Measurements from ENCODE around the gene USP6.
"Not testable (repeated sequence)": the region's sequence is repeated elsewhere in the genome, so short reads cannot be mapped to it uniquely, and the experiment has no call there.

Gene USP6

GRCh38 chr17:5122586-5123342 lies 6.9 kb downstream of the USP6 start:
- peak; percentile 7 for DNase-seq

GRCh38 chr17:5123343-5124124 lies 7.7 kb downstream of the USP6 start:
- no peak for DNase-seq

- DNase-seq = not testable (repeated sequence)
These were observed 8.4 kb downstream of the USP6 start for GRCh38 chr17:5124125-5124760.

GRCh38 chr17:5124896-5125295 lies 9.1 kb downstream of the USP6 start:
- not testable (repeated sequence) for DNase-seq

GRCh38 chr17:5126719-5127488 lies 11.1 kb downstream of the USP6 start:
- no peak for DNase-seq

- no peak for DNase-seq
These were observed 12.1 kb downstream of the USP6 start for GRCh38 chr17:5127910-5128309.

- not testable (repeated sequence) for DNase-seq
These were observed 12.6 kb downstream of the USP6 start for GRCh38 chr17:5128387-5128786.

- DNase-seq = no peak
These were observed 13.2 kb downstream of the USP6 start for GRCh38 chr17:5128905-5129535.

GRCh38 chr17:5129770-5130169 lies 13.9 kb downstream of the USP6 start:
- DNase-seq = not testable (repeated sequence)

- DNase-seq = not testable (repeated sequence)
These were observed 14.4 kb downstream of the USP6 start for GRCh38 chr17:5130261-5130660.

- not testable (repeated sequence) for DNase-seq
These were observed 14.9 kb downstream of the USP6 start for GRCh38 chr17:5130687-5131086.

GRCh38 chr17:5131146-5131715 lies 15.4 kb downstream of the USP6 start:
- no peak for DNase-seq

- not testable (repeated sequence) for DNase-seq
These were observed 16.1 kb downstream of the USP6 start for GRCh38 chr17:5131799-5132502.

GRCh38 chr17:5132503-5133225 lies 16.8 kb downstream of the USP6 start:
- DNase-seq = not testable (repeated sequence)

- no peak for DNase-seq
These were observed 17.5 kb downstream of the USP6 start for GRCh38 chr17:5133311-5133710.

GRCh38 chr17:5133961-5134360 lies 18.1 kb downstream of the USP6 start:
- not testable (repeated sequence) for DNase-seq

- not testable (repeated sequence) for DNase-seq
These were observed 18.7 kb downstream of the USP6 start for GRCh38 chr17:5134571-5134970.

- DNase-seq = not testable (repeated sequence)
These were observed 19.4 kb downstream of the USP6 start for GRCh38 chr17:5135131-5135712.

GRCh38 chr17:5135726-5136579 lies 20.1 kb downstream of the USP6 start:
- no peak for DNase-seq
